Measurements from ENCODE around the gene GLRA3.

DNA sequence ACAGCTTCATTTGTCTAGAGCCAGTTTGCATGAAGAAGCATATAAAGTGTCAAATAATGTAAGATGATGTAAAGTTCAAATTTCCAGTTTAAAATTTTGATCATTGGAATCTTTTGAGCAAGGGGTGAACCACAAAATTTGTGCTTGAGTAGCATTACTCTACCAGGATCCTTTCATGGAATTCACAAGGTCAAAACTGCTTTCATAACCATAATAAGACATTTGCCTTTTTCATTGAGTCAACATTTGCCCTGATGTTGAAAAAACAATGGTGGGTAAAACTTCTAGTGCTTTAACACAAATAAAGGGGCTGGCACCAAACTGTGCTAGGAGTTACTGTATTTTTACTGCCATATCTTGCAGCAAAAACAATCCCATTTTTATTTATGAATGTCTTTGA, 142.2 kb downstream of the GLRA3 start:
- TF ChIP-seq POLR2A (IDR thresholded peaks at IDR 0.05; ENCODE audit: low read depth, low read length), result no peak
- TF ChIP-seq POLR2AphosphoS5 (IDR thresholded peaks at IDR 0.05; ENCODE audit: low read depth, low read length), result no peak
- no peak for TF ChIP-seq TAF1 (IDR thresholded peaks at IDR 0.05; ENCODE audit: borderline replicate concordance, low read depth, low read length)

Data from GM12892 (cell line).